ENCODE results near the gene MTUS2. TPM values are rescaled to one million over a fixed set of nuclear protein-coding genes. Genes with fewer than 3 reads are reported as not detected.

The MTUS2 gene
- total RNA-seq, 1 experiment from 2014 or later = not detected

DNA sequence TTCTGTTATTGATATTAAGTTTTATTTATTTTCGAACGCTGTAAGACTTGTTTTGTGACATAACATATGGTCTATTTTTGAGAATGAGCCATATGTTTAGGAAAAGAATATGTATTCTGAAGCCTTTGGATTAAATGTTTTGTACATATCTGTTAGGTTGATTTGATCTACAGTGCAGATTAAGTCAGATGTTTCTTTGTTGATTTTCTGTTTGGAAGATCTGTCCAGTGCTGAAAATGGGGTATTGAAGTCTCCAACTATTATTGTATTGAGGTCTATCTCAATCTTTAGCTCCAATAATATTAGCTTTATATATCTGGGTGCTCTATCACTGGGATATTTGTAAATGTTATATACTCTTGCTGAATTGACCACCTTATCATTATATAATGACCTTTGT lies 97.9 kb downstream of the MTUS2 start:
- in situ Hi-C loops (cut with HindIII; ENCODE audit: low pct_unique_long_range_greater_than_20kb, low sequenced_read_pairs) = no loop called here
- no peak for DNase-seq (ENCODE audit: low read depth, low spot score)

DNA sequence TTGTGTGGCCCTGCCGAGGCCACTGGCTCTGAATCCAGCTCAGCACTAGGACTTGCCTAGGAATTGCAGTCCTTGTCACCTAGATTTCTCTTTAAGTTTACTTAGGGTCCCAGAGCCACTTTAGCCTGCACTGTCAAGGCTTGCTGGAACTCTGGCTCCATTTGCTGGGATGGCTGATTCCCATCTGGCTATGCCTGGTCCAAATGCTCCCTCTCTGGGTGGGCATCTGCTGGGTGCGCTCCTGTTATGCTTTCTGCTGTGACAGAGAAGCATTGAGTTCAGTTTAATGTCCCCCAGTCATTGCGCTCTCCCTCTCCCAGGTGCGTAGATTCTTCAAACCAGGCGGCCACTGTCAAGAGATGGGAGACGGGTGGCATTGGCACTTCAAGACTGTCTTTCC lies 102.2 kb downstream of the MTUS2 start:
- in situ Hi-C loops (cut with HindIII; ENCODE audit: low pct_unique_long_range_greater_than_20kb, low sequenced_read_pairs) = no loop called here
- DNase-seq (ENCODE audit: low read depth, low spot score) = no peak

DNA sequence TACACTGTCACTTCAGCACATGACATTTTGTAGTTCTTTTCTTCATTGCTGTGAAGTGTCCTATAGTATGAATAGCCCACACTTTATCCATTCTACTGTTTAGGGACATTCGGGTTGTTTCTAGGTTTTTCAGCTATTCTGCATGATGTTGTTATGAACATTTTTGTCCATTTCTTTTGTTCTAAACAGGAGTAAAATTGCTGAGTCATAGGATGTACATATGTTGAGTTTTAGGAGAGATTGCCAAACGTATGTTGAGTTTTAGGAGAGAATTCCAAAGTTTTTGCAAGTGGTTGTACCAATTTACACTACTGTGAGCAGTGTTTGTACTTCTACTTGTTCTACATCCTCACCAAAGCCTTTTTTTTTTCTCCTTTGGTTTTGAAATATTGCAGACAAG lies 115.0 kb downstream of the MTUS2 start:
- in situ Hi-C loops (cut with HindIII; ENCODE audit: low pct_unique_long_range_greater_than_20kb, low sequenced_read_pairs) = no loop called here

DNA sequence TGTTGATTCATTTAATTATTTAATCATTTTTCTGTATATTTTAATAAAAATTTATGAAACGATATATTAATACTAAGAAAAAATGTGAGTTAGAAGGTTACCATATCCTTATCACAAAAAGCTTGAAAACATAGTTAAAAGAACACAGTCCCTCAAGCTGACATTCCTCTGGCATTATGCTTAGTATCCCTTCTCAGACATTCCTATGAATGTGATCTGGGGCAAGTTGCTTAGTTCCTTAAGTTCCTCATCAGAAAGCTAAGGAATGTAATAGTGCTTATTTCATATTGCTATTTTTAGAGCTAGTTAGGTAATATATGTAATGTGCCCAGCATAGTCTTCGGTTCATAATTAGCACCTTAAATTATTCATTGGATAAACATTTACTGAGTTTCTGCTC lies 122.8 kb downstream of the MTUS2 start:
- DNase-seq (ENCODE audit: low read depth, low spot score) = no peak
- in situ Hi-C loops (cut with HindIII; ENCODE audit: low pct_unique_long_range_greater_than_20kb, low sequenced_read_pairs) = no loop called here

More for the DNA sequence above, 115.0 kb downstream of the MTUS2 start:
- no peak for DNase-seq (ENCODE audit: low read depth, low spot score)

DNA sequence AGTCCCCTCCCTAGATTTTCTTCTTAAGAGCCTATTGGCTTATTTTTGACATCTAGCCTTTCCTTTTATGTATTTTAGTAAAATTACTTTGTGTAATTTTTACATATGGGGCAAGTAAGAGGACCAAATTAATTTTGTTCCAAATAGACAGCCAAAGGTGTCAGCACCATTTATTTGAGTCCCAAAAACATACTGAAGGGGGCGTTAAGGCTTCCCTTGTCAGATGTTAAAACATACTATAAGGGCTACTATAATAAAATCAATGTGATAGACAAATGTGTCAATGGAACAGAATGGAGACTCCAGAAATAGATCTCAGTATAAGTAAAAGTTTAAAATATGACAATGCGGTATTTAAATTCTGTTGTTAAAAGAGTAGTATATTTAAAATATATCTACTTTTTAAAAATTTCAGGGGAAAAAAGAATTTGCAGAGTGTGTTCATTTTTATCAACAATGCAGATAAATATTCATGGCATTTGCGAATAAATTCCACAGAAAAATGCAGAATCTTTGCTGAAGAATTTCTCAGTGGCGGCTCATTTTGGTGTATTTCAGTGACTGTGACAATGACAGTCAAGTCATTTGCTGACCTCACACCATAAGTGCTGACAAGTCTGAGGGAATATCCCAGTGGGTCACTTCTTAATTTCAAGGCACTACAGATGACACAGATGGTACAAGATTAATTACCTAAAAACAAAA lies 133.7 kb downstream of the MTUS2 start:
- in situ Hi-C loops (cut with HindIII; ENCODE audit: low pct_unique_long_range_greater_than_20kb, low sequenced_read_pairs) = no loop called here

DNA sequence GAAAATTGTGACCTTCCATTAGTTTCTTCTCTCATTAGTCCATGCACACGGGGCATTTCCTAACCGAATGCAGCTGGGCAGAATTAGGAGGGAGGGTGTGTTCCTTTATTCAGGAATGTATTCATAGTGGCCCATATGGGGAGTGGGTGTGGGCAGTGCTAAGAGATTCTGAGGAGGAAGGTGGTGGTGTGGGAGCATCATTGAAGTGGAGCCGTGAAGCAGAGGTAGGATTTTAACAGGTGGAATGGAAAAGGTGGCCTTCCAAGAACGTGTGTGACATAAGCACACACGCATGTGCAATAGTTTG lies 134.2 kb downstream of the MTUS2 start:
- no peak for DNase-seq (ENCODE audit: low read depth, low spot score)
- in situ Hi-C loops (cut with HindIII; ENCODE audit: low pct_unique_long_range_greater_than_20kb, low sequenced_read_pairs) = no loop called here

More for the DNA sequence above, 133.7 kb downstream of the MTUS2 start:
- peak; percentile 32 for DNase-seq (ENCODE audit: low read depth, low spot score)

DNA sequence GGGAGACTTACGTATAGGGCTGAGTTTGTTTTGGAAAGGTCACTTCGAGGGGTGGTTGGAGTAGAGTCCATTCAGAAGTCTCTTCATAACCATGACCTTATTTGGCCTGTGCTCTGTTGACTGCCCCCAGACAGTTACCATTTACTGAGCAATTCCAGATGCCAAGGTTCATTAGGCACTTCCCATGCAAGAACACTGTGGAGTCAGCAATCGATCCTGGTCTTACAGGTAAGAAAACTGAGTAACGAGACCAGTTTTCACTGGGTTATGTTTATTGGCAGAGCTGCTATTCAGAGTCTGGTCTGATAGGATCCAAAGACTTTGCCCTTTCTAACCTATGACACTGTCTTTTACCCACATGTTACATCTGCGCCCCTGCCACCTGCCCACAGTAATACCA lies 134.7 kb downstream of the MTUS2 start:
- in situ Hi-C loops (cut with HindIII; ENCODE audit: low pct_unique_long_range_greater_than_20kb, low sequenced_read_pairs) = no loop called here

DNA sequence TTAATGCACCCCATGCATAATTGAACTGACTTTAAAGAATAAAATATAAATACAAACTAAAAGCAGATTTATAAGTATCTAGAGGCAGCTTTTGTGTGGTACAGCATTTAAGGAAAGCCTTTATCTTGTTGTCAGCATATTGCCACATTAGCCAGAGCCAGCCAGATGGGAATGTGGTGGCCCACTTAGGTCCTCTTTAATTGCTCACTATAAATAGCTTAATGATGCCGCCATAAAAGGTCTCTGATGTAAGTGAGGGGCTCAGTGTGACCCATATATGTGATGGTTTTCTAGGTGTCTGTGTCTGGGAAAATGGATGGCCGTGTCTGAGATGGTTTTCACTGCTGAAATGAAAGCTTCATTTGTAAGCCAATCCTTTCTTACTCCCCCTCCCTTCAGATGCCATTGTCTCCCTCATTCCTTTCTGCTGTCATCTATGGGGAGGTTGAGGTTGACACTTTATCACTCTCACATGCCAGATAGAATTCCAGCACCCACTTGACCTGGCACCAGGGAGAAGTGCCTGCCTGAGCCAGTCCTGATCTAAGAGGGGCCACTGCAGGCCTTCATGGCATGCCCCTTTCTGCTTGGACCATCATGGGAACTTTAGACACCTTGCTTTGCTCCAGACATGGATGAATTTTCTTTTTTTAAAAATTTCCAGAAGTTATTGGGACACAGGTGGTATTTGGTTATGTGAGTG lies 135.3 kb downstream of the MTUS2 start:
- in situ Hi-C loops (cut with HindIII; ENCODE audit: low pct_unique_long_range_greater_than_20kb, low sequenced_read_pairs) = no loop called here
- no peak for DNase-seq (ENCODE audit: low read depth, low spot score)

More for the DNA sequence above, 134.7 kb downstream of the MTUS2 start:
- DNase-seq (ENCODE audit: low read depth, low spot score) = no peak

DNA sequence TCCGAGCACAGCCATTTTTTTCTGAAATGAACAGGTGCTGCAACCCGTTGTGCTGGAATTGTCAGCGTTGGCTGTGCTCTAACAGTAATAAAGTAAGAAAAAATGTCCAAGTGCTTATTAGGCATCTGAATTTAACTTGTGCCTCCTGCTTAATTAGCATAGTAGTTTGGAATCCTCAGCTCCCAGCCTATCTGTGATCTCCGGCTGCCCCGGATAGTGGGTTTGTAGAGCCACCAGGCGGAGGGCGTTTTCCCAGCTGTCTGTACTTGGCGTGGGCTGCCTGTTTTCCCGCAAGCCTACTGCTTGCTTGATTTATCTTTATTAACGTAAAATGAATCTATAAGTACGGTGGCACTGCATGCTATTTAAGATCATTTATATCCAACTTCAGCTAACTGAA lies 137.9 kb downstream of the MTUS2 start:
- in situ Hi-C loops (cut with HindIII; ENCODE audit: low pct_unique_long_range_greater_than_20kb, low sequenced_read_pairs) = no loop called here

DNA sequence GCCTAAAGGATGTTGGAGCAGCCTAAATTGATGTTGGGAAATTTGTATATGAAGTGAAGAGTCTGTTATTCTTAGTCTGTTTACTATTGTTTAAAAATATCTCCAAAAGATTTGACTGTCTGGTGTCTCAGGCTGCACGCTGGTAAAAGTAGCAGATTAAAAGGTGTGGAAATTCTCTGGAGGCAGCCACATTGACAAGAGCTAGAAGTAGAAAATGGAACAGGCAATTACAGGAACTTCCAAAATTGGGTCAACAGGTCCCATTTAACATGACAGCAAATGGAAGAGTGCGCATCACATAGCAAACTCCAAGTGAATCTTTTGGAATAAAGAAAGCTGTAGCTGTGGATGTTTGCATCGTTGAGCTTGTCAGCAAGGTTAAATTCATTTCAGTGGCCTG lies 138.3 kb downstream of the MTUS2 start:
- no peak for DNase-seq (ENCODE audit: low read depth, low spot score)
- in situ Hi-C loops (cut with HindIII; ENCODE audit: low pct_unique_long_range_greater_than_20kb, low sequenced_read_pairs) = no loop called here

More for the DNA sequence above, 137.9 kb downstream of the MTUS2 start:
- no peak for DNase-seq (ENCODE audit: low read depth, low spot score)

DNA sequence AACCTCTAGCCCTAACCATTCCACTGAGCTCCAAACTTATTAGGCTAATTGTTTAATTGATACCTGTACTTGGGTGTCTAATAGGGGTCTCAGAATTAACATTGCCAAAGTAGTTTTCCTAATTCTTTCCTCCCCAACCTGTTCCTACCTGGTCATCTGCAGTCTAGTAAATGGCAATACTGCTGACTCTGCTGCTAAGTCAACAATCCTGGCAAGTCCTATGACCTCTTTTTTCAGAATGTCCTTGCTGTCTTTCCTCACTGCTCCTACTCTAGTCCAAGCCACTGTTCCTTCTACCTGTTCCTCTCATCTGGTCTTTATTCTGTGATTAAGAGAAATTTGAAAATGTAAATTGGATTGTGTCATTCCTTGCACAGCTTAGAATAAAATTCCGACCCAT lies 143.9 kb downstream of the MTUS2 start:
- in situ Hi-C loops (cut with HindIII; ENCODE audit: low pct_unique_long_range_greater_than_20kb, low sequenced_read_pairs) = no loop called here

DNA sequence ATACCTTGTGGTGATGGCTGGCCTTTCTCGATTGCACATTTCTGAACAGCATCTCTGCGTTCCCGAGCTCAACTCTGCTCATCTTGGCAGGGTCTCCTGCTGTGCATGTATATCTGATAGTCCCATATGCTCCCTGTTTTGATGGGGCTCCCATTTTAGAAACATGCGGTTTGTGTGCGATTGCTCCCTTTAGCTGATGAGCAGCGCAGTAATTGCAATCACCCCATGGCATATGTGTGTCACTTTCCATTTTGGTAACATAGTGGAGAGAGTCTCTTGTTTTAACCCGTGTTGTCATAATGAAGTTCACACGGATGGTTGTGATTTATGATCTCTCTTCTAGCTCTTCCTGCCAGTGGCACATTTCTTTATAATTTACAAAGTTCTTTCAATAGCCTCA lies 144.7 kb downstream of the MTUS2 start:
- DNase-seq (ENCODE audit: low read depth, low spot score) = no peak
- in situ Hi-C loops (cut with HindIII; ENCODE audit: low pct_unique_long_range_greater_than_20kb, low sequenced_read_pairs) = no loop called here

More for the DNA sequence above, 143.9 kb downstream of the MTUS2 start:
- no peak for DNase-seq (ENCODE audit: low read depth, low spot score)

DNA sequence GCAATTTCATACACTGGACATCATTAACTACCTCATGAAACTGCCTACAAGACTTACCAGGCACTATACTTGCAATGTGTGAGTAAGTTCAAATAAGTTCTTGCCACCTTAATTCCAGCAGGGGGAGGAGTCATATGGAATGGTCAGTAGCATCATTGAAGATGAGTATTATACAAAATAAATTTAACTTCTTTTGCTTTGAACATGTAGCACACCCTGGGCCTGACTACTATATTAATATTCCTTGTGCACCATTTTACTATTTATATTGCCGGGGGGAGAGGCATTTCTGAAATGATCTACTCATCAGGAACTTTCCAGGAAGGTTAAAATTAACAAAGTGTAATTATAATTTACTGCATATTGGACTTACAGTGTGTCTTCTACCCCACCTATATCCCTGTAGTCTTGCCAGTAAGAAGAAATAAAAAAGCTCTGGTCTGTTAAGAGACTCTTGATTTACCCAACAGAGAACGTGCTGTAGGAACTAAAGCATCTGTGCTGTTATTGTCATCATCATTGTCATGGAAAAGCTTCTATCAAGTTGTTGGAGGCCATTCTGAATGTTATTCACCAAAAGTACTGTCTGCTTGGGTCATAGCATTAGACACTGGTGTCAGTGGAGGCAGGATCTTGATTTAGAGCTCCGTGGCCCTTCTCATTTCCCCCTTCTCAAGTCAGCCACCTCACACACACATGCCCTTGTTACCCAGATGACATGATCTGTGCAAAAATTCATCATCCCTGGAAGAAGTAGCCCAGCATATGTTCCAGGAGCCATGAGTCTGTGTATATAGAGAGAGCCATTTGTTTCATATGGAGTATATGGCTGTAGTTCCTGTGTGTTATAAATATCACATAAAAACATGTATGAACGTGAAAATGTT lies 147.1 kb downstream of the MTUS2 start:
- in situ Hi-C loops (cut with HindIII; ENCODE audit: low pct_unique_long_range_greater_than_20kb, low sequenced_read_pairs) = no loop called here
- DNase-seq (ENCODE audit: low read depth, low spot score) = no peak

DNA sequence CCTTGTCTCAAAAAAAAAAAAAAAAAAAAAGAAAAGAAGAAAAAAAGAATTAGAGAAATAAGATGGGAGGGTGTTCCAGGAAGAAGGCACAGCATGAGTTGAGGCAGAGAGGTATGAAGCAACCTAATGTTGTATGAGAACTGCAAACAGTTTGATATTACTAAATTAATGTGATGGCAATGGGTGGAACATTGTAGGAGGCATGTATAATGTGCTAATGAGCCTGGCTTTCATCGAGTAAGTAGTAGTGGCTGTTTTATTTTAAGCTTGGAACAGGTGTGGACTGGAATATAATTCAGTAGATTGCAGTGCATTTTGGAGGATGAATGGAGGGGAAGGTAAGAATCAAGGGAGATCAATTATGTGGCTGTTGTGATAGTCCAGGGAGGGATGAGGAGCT lies 156.1 kb downstream of the MTUS2 start:
- in situ Hi-C loops (cut with HindIII; ENCODE audit: low pct_unique_long_range_greater_than_20kb, low sequenced_read_pairs) = no loop called here

DNA sequence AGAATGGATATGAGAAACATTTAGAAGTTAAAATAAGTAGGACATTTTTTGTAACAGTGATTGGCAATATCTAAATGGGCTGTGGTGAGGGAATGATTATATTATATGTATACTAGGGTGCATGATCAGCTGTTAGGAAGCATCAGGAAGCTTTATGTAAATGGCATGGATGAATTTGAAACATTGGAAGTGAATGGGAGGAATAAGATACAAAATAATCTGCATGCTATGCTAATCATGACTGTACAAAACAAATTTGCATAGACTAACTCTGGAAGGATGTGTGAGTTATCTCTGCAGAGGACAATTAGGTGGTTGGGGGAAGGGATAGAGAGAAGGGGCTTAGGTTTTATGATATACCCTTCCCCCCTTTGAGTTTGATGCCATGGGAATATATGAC lies 156.5 kb downstream of the MTUS2 start:
- no peak for DNase-seq (ENCODE audit: low read depth, low spot score)
- in situ Hi-C loops (cut with HindIII; ENCODE audit: low pct_unique_long_range_greater_than_20kb, low sequenced_read_pairs) = no loop called here

More for the DNA sequence above, 156.1 kb downstream of the MTUS2 start:
- DNase-seq (ENCODE audit: low read depth, low spot score) = no peak

DNA sequence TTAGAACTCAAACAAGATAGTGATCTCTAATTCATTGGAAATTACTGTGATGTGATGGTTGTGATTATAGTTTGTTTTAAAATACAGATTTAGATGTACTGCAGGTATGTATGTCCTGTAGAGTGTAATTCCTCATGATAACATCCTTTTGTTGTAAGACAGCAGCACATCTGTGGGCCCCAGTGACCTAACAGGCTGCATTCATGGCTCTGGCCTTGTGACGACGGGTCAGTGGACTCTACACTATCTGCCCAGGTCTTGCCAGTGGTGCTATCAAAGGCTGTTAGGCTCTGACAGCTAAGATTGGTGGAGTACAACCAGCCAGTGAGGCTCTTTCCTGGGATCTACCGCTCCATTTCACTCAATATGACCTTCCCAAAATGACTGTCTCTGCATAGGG lies 158.4 kb downstream of the MTUS2 start:
- in situ Hi-C loops (cut with HindIII; ENCODE audit: low pct_unique_long_range_greater_than_20kb, low sequenced_read_pairs) = no loop called here
- no peak for DNase-seq (ENCODE audit: low read depth, low spot score)

DNA sequence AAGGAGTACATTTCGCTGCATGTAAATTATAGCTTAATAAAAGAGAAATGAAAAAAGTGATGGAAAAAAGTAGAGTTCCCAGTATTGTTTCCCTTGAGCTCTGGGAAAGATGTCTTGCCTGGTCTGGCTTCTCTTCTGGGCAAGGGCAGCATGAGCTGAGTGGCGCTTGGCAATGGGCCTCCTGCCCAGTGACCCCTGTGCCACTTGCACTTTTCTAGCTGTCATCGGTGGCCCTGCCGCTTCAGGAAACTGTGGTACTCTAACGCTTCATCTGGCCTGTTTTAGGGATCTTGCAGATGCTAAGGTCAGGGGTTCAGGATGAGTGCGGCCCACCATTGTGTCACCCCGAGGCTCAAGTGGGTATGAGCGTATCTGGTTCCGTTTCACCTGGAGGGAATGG lies 161.4 kb downstream of the MTUS2 start:
- in situ Hi-C loops (cut with HindIII; ENCODE audit: low pct_unique_long_range_greater_than_20kb, low sequenced_read_pairs) = no loop called here
- DNase-seq (ENCODE audit: low read depth, low spot score) = no peak

DNA sequence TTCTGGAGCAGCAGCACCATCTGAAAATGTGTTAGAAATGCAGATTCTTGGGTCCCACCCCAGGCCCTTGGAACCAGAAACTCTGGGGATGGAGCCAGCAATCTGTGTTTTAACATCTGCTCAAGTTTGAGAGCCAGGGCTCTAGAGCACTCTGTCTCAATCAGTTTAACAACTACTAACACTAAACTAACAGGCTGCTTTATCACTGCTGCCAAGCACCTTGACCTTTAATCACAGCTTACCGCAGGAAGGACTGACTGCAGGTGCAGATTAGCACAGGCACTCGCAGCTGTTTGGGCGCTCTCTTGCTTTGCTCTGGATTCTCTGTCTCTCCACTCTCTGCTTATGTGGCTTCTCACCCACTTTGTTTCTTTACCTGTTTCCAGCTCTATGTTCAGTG lies 163.5 kb downstream of the MTUS2 start:
- in situ Hi-C loops (cut with HindIII; ENCODE audit: low pct_unique_long_range_greater_than_20kb, low sequenced_read_pairs) = no loop called here

More for the DNA sequence above, 163.5 kb downstream of the MTUS2 start:
- DNase-seq (ENCODE audit: low read depth, low spot score) = no peak
